Measurements from ENCODE around the gene MAGEH1. TPM values are rescaled to one million over a fixed set of nuclear protein-coding genes. Genes with fewer than 3 reads are reported as not detected.

Gene MAGEH1
- total RNA-seq, 8 experiments from 2014 or later, result 2.0 to 126 (median 69.1) TPM

Other genes starting within 250 kb of the MAGEH1 start
- gene PAGE5, start 231.8 kb upstream of the MAGEH1 start, total RNA-seq, result under 1 TPM in 1 of 8 experiments, not detected in 7; 0.38 TPM
- not detected for gene PAGE3, start 187.2 kb upstream of the MAGEH1 start, total RNA-seq
- gene USP51, start 37.7 kb downstream of the MAGEH1 start, total RNA-seq, result 1 to 10 TPM in 6 of 8 experiments, under 1 TPM in 2; 0.46 to 7.2 (median 3.5) TPM
- under 1 TPM in 3 of 8 experiments, not detected in 5; 0.08 to 0.47 (median 0.14) TPM for gene FOXR2, start 171.3 kb downstream of the MAGEH1 start, total RNA-seq